ENCODE results near the gene SUSD4.

DNA sequence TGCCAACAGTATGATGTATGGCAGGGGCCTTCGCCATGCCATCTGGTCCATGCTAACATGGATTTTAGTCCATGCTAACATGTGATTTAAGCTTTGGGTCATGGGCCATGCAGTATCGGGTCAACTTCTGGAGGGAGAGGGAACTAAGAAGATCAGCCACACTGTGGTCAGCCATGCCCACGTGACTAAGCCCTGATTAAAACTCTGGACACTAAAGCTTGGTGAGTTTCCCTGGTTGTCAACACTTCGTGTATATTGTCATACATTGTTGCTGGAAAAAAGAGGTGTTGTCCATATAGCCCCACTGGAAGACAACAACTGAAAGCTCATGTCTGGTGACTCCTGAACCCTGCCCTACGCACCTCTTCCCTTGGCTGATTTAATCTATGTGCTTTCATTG lies 90.5 kb downstream of the SUSD4 start:
- no peak for TF ChIP-seq ZFP36 (IDR thresholded peaks at IDR 0.05; ENCODE audit: borderline replicate concordance, partially characterized antibody)
- TF ChIP-seq, protein P1, sequence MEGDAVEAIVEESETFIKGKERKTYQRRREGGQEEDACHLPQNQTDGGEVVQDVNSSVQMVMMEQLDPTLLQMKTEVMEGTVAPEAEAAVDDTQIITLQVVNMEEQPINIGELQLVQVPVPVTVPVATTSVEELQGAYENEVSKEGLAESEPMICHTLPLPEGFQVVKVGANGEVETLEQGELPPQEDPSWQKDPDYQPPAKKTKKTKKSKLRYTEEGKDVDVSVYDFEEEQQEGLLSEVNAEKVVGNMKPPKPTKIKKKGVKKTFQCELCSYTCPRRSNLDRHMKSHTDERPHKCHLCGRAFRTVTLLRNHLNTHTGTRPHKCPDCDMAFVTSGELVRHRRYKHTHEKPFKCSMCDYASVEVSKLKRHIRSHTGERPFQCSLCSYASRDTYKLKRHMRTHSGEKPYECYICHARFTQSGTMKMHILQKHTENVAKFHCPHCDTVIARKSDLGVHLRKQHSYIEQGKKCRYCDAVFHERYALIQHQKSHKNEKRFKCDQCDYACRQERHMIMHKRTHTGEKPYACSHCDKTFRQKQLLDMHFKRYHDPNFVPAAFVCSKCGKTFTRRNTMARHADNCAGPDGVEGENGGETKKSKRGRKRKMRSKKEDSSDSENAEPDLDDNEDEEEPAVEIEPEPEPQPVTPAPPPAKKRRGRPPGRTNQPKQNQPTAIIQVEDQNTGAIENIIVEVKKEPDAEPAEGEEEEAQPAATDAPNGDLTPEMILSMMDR (IDR thresholded peaks at IDR 0.05): no peak
- no peak for TF ChIP-seq BHLHE40 (IDR thresholded peaks at IDR 0.05; ENCODE audit: low read depth, low read length)
- TF ChIP-seq CEBPB (IDR thresholded peaks at IDR 0.05): no peak
- no peak for TF ChIP-seq POLR2A (IDR thresholded peaks at IDR 0.05; ENCODE audit: low read length)
- TF ChIP-seq, protein P2, sequence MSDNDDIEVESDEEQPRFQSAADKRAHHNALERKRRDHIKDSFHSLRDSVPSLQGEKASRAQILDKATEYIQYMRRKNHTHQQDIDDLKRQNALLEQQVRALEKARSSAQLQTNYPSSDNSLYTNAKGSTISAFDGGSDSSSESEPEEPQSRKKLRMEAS (IDR thresholded peaks at IDR 0.05): no peak
- no peak for TF ChIP-seq FOSL2 (IDR thresholded peaks at IDR 0.05)
- no peak for TF ChIP-seq FOSL2 (CRISPR knock-in tag; IDR thresholded peaks at IDR 0.05)
- no peak for TF ChIP-seq HOXA7 (CRISPR knock-in tag; IDR thresholded peaks at IDR 0.05)

Data from A549 (cell line).